ENCODE data around the gene ATXN1.

ATXN1 gene

GRCh38 chr6:16359563-16359962, 401.7 kb downstream of the ATXN1 start:
- TF ChIP-seq CTCF (IDR thresholded peaks at IDR 0.05; ENCODE audit: insufficient read depth, low read length, poor library complexity, severe bottlenecking) = no peak
- Histone ChIP-seq H3K27me3 (replicated peaks; ENCODE audit: control insufficient read depth, insufficient read depth, low read length) (no peaks in the 10 kb centered on the region), H3K36me3 (ENCODE audit: control insufficient read depth, insufficient read depth, low read length) (no peaks in the 10 kb centered on the region; the same call in none of the 2 replicates), H3K4me3 (replicated peaks; ENCODE audit: low read depth, low read length) (no peak overlapping the region)
- no peak for DNase-seq (ENCODE audit: extremely low read depth, insufficient read length)

GRCh38 chr6:16358531-16359138, 402.6 kb downstream of the ATXN1 start:
- no peak overlapping the region for H3K4me3 ChIP-seq (replicated peaks; ENCODE audit: low read depth, low read length)
- DNase-seq (ENCODE audit: extremely low read depth, insufficient read length) = no peak
- H3K36me3 ChIP-seq (ENCODE audit: control insufficient read depth, insufficient read depth, low read length) = no peaks in the 10 kb centered on the region; the same call in none of the 2 replicates
- no peaks in the 10 kb centered on the region for H3K27me3 ChIP-seq (replicated peaks; ENCODE audit: control insufficient read depth, insufficient read depth, low read length)
- no peak for TF ChIP-seq CTCF (IDR thresholded peaks at IDR 0.05; ENCODE audit: insufficient read depth, low read length, poor library complexity, severe bottlenecking)

GRCh38 chr6:16355699-16356446, 405.4 kb downstream of the ATXN1 start:
- Histone ChIP-seq H3K27me3 (replicated peaks; ENCODE audit: control insufficient read depth, insufficient read depth, low read length) (no peaks in the 10 kb centered on the region), H3K4me3 (replicated peaks; ENCODE audit: low read depth, low read length) (no peak overlapping the region), H3K36me3 (ENCODE audit: control insufficient read depth, insufficient read depth, low read length) (no peaks in the 10 kb centered on the region)
- no peak for TF ChIP-seq CTCF (IDR thresholded peaks at IDR 0.05; ENCODE audit: insufficient read depth, low read length, poor library complexity, severe bottlenecking)
- DNase-seq (ENCODE audit: extremely low read depth, insufficient read length) = no peak

GRCh38 chr6:16355238-16355637, 406.0 kb downstream of the ATXN1 start:
- DNase-seq (ENCODE audit: extremely low read depth, insufficient read length) = no peak
- Histone ChIP-seq H3K27me3 (replicated peaks; ENCODE audit: control insufficient read depth, insufficient read depth, low read length) (no peaks in the 10 kb centered on the region), H3K4me3 (replicated peaks; ENCODE audit: low read depth, low read length) (no peak overlapping the region), H3K36me3 (ENCODE audit: control insufficient read depth, insufficient read depth, low read length) (no peaks in the 10 kb centered on the region)
- no peak for TF ChIP-seq CTCF (IDR thresholded peaks at IDR 0.05; ENCODE audit: insufficient read depth, low read length, poor library complexity, severe bottlenecking)

- H3K4me3 ChIP-seq (replicated peaks; ENCODE audit: low read depth, low read length) = no peak overlapping the region
- DNase-seq (ENCODE audit: extremely low read depth, insufficient read length) = no peak
- TF ChIP-seq CTCF (IDR thresholded peaks at IDR 0.05; ENCODE audit: insufficient read depth, low read length, poor library complexity, severe bottlenecking) = no peak
- no peaks in the 10 kb centered on the region for H3K27me3 ChIP-seq (replicated peaks; ENCODE audit: control insufficient read depth, insufficient read depth, low read length)
- H3K36me3 ChIP-seq (ENCODE audit: control insufficient read depth, insufficient read depth, low read length) = no peaks in the 10 kb centered on the region
Observed at GRCh38 chr6:16354692-16355091, 406.6 kb downstream of the ATXN1 start.
